Activated B cell treated with CpG ODN at 0.5 μM for 24 hours (primary cell): Measurements from ENCODE around the gene CLMN. TPM values are rescaled to one million over a fixed set of nuclear protein-coding genes. Genes with fewer than 3 reads are reported as not detected.

Source experiments
- ATAC-seq: fragments of 200-7000 bp; cut with Tn5 transposase; one replicate; pipeline ENCODE4 v1.10.0; 2021; ENCODE audit warnings: low read depth, mild to moderate bottlenecking, moderate library complexity
- CTCF ChIA-PET: fragments of 350-600 bp; sonication (Branson Sonifier 250); formaldehyde crosslinking; loops from one replicate; lab custom pipeline; 2021; ENCODE audit warnings: antibody characterized with exemption; lab: Charles Lee
- POLR2A ChIA-PET: fragments of 350-600 bp; sonication (Branson Sonifier 250); formaldehyde crosslinking; loops from one replicate; lab custom pipeline; 2021; ENCODE audit warnings: antibody characterized with exemption; lab: Charles Lee
- DNase-seq: peaks from one replicate; pipeline ENCODE4 v3.0.0; 2022
- H3K27ac Mint-ChIP-seq: one replicate; pipeline ENCODE4 v1.8.0; 2020; ENCODE audit warnings: mixed read lengths
- H3K27me3 Mint-ChIP-seq: one replicate; pipeline ENCODE4 v1.8.0; 2021; ENCODE audit warnings: mixed read lengths
- H3K36me3 Mint-ChIP-seq: one replicate; pipeline ENCODE4 v1.8.0; 2021; ENCODE audit warnings: low read depth, mixed read lengths
- H3K4me1 Mint-ChIP-seq: one replicate; pipeline ENCODE4 v1.8.0; 2021; ENCODE audit warnings: mixed read lengths
- H3K4me3 Mint-ChIP-seq: one replicate; pipeline ENCODE4 v1.8.0; 2020; ENCODE audit warnings: mild to moderate bottlenecking, mixed read lengths
- H3K9me3 Mint-ChIP-seq: one replicate; pipeline ENCODE4 v1.8.0; 2020; ENCODE audit warnings: mixed read lengths
- intact Hi-C: fragments of 100-400 bp; cut with micrococcal nuclease; formaldehyde crosslinking; loops from one replicate; pipeline ENCODE4 v1.15.1; 2024
- total RNA-seq: library from RNA; stranded (reverse); gene quantifications from 2 replicates; pipeline ENCODE4 v1.2.3, GENCODE V29; 2022
- TF ChIP-seq, protein P1 (sequence below): fragments of 200-600 bp; IDR thresholded peaks from one replicate; pipeline ENCODE4 v1.8.0; 2022; ENCODE audit warnings: antibody characterized with exemption, mild to moderate bottlenecking

Gene CLMN
- total RNA-seq, 1 donor from 2014 or later, result 23.9 TPM

DNA sequence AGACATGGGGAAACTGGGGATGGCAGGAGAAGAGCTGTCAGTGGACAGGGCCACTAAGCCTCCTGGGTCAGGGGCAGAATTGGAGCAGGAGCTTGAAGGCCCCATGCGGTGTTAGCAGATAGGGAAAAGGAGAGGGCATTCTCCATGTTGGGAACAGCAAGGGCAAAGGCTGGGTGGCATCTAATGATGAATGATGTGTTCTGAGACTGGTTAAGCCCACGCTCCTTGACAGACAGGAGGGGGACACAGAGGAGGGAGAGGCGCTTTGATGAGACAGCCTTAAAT, 63.0 kb downstream of the CLMN start:
- TF ChIP-seq, protein P1, sequence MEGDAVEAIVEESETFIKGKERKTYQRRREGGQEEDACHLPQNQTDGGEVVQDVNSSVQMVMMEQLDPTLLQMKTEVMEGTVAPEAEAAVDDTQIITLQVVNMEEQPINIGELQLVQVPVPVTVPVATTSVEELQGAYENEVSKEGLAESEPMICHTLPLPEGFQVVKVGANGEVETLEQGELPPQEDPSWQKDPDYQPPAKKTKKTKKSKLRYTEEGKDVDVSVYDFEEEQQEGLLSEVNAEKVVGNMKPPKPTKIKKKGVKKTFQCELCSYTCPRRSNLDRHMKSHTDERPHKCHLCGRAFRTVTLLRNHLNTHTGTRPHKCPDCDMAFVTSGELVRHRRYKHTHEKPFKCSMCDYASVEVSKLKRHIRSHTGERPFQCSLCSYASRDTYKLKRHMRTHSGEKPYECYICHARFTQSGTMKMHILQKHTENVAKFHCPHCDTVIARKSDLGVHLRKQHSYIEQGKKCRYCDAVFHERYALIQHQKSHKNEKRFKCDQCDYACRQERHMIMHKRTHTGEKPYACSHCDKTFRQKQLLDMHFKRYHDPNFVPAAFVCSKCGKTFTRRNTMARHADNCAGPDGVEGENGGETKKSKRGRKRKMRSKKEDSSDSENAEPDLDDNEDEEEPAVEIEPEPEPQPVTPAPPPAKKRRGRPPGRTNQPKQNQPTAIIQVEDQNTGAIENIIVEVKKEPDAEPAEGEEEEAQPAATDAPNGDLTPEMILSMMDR, result no peak
- ATAC-seq (no peak), DNase-seq (no peak)
- Mint-ChIP-seq H3K4me1 (peaks cover 17% of the 10 kb centered on the region), H3K4me3 (no peak overlapping the region), H3K36me3 (no peaks in the 10 kb centered on the region), H3K27ac (no peak overlapping the region), H3K27me3 (no peaks in the 10 kb centered on the region), H3K9me3 (no peaks in the 10 kb centered on the region)
- intact Hi-C loops, result no loop called here
- POLR2A ChIA-PET, result no interaction called here
- CTCF ChIA-PET, result no interaction called here

DNA sequence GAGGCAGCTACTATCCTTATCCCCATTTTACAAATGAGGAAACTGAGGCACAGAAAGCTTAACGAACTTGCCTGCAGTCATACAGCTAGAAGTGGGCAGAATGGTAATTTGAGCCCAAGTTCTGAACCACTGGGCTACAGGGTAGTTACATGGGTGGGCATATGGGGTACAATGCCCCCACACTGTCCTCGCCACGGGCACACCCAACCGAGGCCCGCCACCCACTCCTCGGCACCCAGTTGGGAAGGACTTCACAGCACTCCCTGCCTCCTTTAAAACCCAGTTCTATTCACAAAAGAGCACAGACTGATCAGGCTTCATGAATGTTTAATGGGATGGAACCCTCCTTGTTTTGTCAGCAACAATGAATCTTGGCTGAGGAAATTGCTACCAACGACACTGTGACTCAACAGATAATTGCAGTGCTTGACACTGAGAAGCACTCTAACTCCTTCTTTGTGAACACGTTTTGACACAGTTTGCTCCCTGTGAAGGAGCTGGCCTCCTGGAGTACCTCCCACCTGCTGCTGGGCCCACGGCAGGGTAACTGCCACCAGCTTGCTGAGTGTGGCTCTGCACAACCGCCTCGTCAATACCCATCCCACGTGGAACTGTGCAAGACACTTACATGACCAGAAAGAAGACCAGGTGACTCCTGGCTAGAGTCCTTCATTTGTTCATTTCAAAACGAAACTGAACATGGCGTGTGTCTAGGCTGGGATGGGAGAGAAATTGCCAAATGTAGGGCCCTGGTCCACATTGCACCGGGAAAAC, 63.5 kb downstream of the CLMN start:
- ATAC-seq, result no peak
- POLR2A ChIA-PET, result no interaction called here
- intact Hi-C loops, result no loop called here
- H3K4me1 Mint-ChIP-seq, result peaks cover 17% of the 10 kb centered on the region
- no peaks in the 10 kb centered on the region for H3K27me3 Mint-ChIP-seq
- H3K27ac Mint-ChIP-seq, result no peak overlapping the region
- H3K4me3 Mint-ChIP-seq, result no peak overlapping the region
- no peaks in the 10 kb centered on the region for H3K36me3 Mint-ChIP-seq
- no peak for DNase-seq
- H3K9me3 Mint-ChIP-seq, result no peaks in the 10 kb centered on the region
- TF ChIP-seq, protein P1, result no peak
- CTCF ChIA-PET, result no interaction called here

DNA sequence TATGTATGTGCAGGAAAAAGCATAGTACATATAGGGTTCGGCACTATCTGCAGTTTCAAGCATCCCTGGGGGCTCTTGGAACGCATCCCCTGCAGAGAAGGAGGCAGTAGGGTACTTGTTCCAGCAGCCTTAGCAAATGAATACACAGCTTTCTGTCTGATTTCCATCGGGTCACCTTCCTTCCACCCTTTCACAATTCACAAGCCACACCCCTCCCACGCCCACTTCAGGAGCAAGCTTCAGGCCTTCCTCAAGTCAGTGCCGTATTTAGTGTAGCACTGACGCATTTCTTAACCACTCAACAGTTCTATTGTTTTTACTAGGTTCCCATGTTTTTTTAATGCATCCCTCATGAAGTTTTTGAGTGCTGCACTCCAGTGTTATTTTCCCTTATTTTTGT, 64.2 kb downstream of the CLMN start:
- no peaks in the 10 kb centered on the region for H3K36me3 Mint-ChIP-seq
- H3K9me3 Mint-ChIP-seq, result no peaks in the 10 kb centered on the region
- ATAC-seq, result no peak
- no peak overlapping the region for H3K4me3 Mint-ChIP-seq
- peaks cover 14% of the 10 kb centered on the region for H3K4me1 Mint-ChIP-seq
- no peak overlapping the region for H3K27ac Mint-ChIP-seq
- ChIA-PET CTCF (no interaction called here), POLR2A (no interaction called here)
- H3K27me3 Mint-ChIP-seq, result no peaks in the 10 kb centered on the region
- intact Hi-C loops, result no loop called here
- TF ChIP-seq, protein P1, result no peak
- no peak for DNase-seq

DNA sequence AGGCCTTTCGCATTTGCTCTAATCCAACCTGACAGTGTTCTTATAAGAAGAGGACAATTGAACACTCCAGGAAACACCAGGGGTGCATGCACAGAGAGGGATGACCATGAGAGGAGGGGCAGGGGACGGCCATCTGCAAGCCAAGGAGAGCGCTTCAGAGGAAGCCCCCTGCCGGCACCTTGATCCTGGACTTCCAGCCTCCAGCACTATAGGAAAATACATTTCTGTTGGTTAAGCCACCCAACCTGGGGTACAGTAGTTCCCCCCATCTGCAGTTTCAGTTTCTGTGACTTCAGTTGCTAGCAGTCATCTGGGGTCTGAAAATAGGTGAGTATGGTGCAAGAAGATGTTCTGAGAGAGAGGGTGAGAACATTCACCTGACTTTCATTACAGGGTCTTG, 64.7 kb downstream of the CLMN start:
- DNase-seq (no peak), ATAC-seq (no peak)
- ChIA-PET CTCF (no interaction called here), POLR2A (no interaction called here)
- Mint-ChIP-seq H3K36me3 (no peaks in the 10 kb centered on the region), H3K27ac (no peak overlapping the region), H3K4me1 (peaks cover 14% of the 10 kb centered on the region), H3K27me3 (no peaks in the 10 kb centered on the region), H3K4me3 (no peak overlapping the region), H3K9me3 (no peaks in the 10 kb centered on the region)
- TF ChIP-seq, protein P1, result no peak
- intact Hi-C loops, result no loop called here

DNA sequence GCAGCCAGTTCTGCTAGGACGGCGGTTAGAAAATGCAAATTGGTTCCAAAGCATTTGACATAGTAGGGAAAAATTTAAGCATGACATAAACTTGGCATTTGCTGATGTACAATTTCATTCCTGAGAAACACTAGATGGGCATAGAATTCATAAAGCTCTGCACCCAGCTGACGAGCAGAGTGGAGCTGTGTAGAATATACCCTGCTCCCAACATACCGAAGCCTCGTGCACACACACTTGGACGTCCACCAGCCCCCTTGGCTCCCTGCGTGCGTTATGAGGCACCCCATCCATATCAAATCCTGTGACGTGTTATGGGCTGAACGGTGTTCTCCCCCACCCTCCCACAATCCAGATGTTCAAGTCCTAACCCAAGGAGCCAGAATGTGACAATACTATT, 65.4 kb downstream of the CLMN start:
- peaks cover 14% of the 10 kb centered on the region for H3K4me1 Mint-ChIP-seq
- H3K9me3 Mint-ChIP-seq, result no peaks in the 10 kb centered on the region
- CTCF ChIA-PET, result no interaction called here
- H3K36me3 Mint-ChIP-seq, result no peaks in the 10 kb centered on the region
- ATAC-seq (no peak), DNase-seq (no peak)
- intact Hi-C loops, result no loop called here
- no peaks in the 10 kb centered on the region for H3K27me3 Mint-ChIP-seq
- POLR2A ChIA-PET, result interaction anchor here (0.6 kb wide), 1 partner anchor 44 kb away, joined by 4 read pairs; no protein-coding TSS in a partner anchor
- TF ChIP-seq, protein P1, result no peak
- no peak overlapping the region for H3K27ac Mint-ChIP-seq
- no peak overlapping the region for H3K4me3 Mint-ChIP-seq
